ENCODE measurements around the gene KIAA2012. TPM values are rescaled to one million over a fixed set of nuclear protein-coding genes. Genes with fewer than 3 reads are reported as not detected.

KIAA2012 gene
- total RNA-seq, 1 donor from 2014 or later: not detected

- no peak for TF ChIP-seq CTCF (IDR thresholded peaks at IDR 0.05; ENCODE audit: unreplicated experiment)
- H3K36me3 Mint-ChIP-seq (ENCODE audit: insufficient read depth): no peaks in the 10 kb centered on the region
- H3K27ac Mint-ChIP-seq: no peak overlapping the region
- DNase-seq (ENCODE audit: low spot score, unreplicated experiment): no peak
- H3K4me1 Mint-ChIP-seq (ENCODE audit: low read depth): peaks cover 29% of the 10 kb centered on the region
- H3K27me3 Mint-ChIP-seq: peaks cover 3% of the 10 kb centered on the region
- H3K4me3 Mint-ChIP-seq (ENCODE audit: low read depth): no peak overlapping the region
- no peaks in the 10 kb centered on the region for H3K9me3 Mint-ChIP-seq (ENCODE audit: low read depth)
Observed at GRCh38 chr2:202142540-202142939, 69.5 kb downstream of the KIAA2012 start.

- DNase-seq (ENCODE audit: low spot score, unreplicated experiment): no peak
- H3K27ac Mint-ChIP-seq: no peak overlapping the region
- no peak overlapping the region for H3K4me3 Mint-ChIP-seq (ENCODE audit: low read depth)
- peaks cover 3% of the 10 kb centered on the region for H3K27me3 Mint-ChIP-seq
- peaks cover 29% of the 10 kb centered on the region for H3K4me1 Mint-ChIP-seq (ENCODE audit: low read depth)
- no peak for TF ChIP-seq CTCF (IDR thresholded peaks at IDR 0.05; ENCODE audit: unreplicated experiment)
- H3K36me3 Mint-ChIP-seq (ENCODE audit: insufficient read depth): no peaks in the 10 kb centered on the region
- no peaks in the 10 kb centered on the region for H3K9me3 Mint-ChIP-seq (ENCODE audit: low read depth)
Observed at GRCh38 chr2:202147775-202148174, 74.7 kb downstream of the KIAA2012 start.

- Mint-ChIP-seq H3K27ac (no peak overlapping the region), H3K36me3 (ENCODE audit: insufficient read depth) (no peaks in the 10 kb centered on the region), H3K4me3 (ENCODE audit: low read depth) (no peak overlapping the region), H3K4me1 (ENCODE audit: low read depth) (peaks cover 29% of the 10 kb centered on the region), H3K9me3 (ENCODE audit: low read depth) (no peaks in the 10 kb centered on the region), H3K27me3 (peaks cover 3% of the 10 kb centered on the region)
- no peak for TF ChIP-seq CTCF (IDR thresholded peaks at IDR 0.05; ENCODE audit: unreplicated experiment)
- no peak for DNase-seq (ENCODE audit: low spot score, unreplicated experiment)
Observed at GRCh38 chr2:202148515-202149154, 75.6 kb downstream of the KIAA2012 start.

GRCh38 chr2:202149155-202149762, 76.2 kb downstream of the KIAA2012 start:
- no peak for TF ChIP-seq CTCF (IDR thresholded peaks at IDR 0.05; ENCODE audit: unreplicated experiment)
- Mint-ChIP-seq H3K27ac (peak overlapping the region; percentile 13), H3K27me3 (peaks cover 3% of the 10 kb centered on the region), H3K4me3 (ENCODE audit: low read depth) (no peak overlapping the region), H3K4me1 (ENCODE audit: low read depth) (peaks cover 23% of the 10 kb centered on the region), H3K36me3 (ENCODE audit: insufficient read depth) (no peaks in the 10 kb centered on the region), H3K9me3 (ENCODE audit: low read depth) (no peaks in the 10 kb centered on the region)
- no peak for DNase-seq (ENCODE audit: low spot score, unreplicated experiment)

- no peak overlapping the region for H3K4me3 Mint-ChIP-seq (ENCODE audit: low read depth)
Observed at GRCh38 chr2:202149936-202150335, 76.9 kb downstream of the KIAA2012 start.

More at GRCh38 chr2:202149936-202150335, 76.9 kb downstream of the KIAA2012 start:
- Mint-ChIP-seq H3K36me3 (ENCODE audit: insufficient read depth) (no peaks in the 10 kb centered on the region), H3K27ac (no peak overlapping the region), H3K9me3 (ENCODE audit: low read depth) (no peaks in the 10 kb centered on the region), H3K27me3 (peaks cover 3% of the 10 kb centered on the region), H3K4me1 (ENCODE audit: low read depth) (peaks cover 23% of the 10 kb centered on the region)
- DNase-seq (ENCODE audit: low spot score, unreplicated experiment): no peak
- no peak for TF ChIP-seq CTCF (IDR thresholded peaks at IDR 0.05; ENCODE audit: unreplicated experiment)
